IMR-90 (cell line): ENCODE data around the gene SLC37A1. TPM values are rescaled to one million over a fixed set of nuclear protein-coding genes. Genes with fewer than 3 reads are reported as not detected.

Experiments
- ATAC-seq: fragments of 200-7000 bp; cut with Tn5 transposase; 2 replicates; pipeline ENCODE4 v1.9.1; 2020; ENCODE audit warnings: low read depth, mild to moderate bottlenecking, moderate library complexity
- BruUV-seq: library from RNA; stranded (reverse); fragments of 400-500 nt; replicated peaks from 2 replicates; lab custom pipeline; 2021; lab: Mats Ljungman, UMichigan
- CTCF ChIA-PET: fragments of 300-600 bp; formaldehyde crosslinking; extraction: SDS; loops from one replicate; lab custom pipeline; 2021; ENCODE audit warnings: antibody characterized with exemption; lab: Yijun Ruan, JAX
- POLR2A ChIA-PET: fragments of 300-600 bp; sonication (Branson Sonifier 250); formaldehyde crosslinking; loops from one replicate; lab custom pipeline; 2022; ENCODE audit warnings: antibody characterized with exemption; ENCODE audit not compliant: unreplicated experiment; lab: Charles Lee
- DNase-seq: peaks from one replicate; pipeline ENCODE4 v3.0.0; 2013
- H2AFZ ChIP-seq: replicated peaks from 2 replicates; pipeline ENCODE3; 2013; ENCODE audit warnings: low read length, mild to moderate bottlenecking; ENCODE audit not compliant: poor library complexity
- H2AK5ac ChIP-seq: 2 replicates; pipeline ENCODE4 v1.6.1; 2013; ENCODE audit warnings: low read depth, low read length, inconsistent platforms
- H2AK9ac ChIP-seq: replicated peaks from 2 replicates; pipeline ENCODE3; 2013; ENCODE audit warnings: mild to moderate bottlenecking, low read depth, low read length, moderate library complexity; ENCODE audit not compliant: poor library complexity
- H2BK120ac ChIP-seq: 2 replicates; pipeline ENCODE4 v1.6.1; 2013; ENCODE audit warnings: low read depth, low read length, inconsistent platforms
- H2BK15ac ChIP-seq: 3 replicates; pipeline ENCODE4 v1.6.1; 2013; ENCODE audit warnings: low read depth, low read length, inconsistent platforms
- H2BK20ac ChIP-seq: 2 replicates; pipeline ENCODE4 v1.6.1; 2013; ENCODE audit warnings: low read depth, mild to moderate bottlenecking, inconsistent platforms, low read length, moderate library complexity
- H2BK5ac ChIP-seq: 2 replicates; pipeline ENCODE4 v1.6.1; 2013; ENCODE audit warnings: mild to moderate bottlenecking, low read depth, low read length, inconsistent platforms; ENCODE audit not compliant: poor library complexity, severe bottlenecking
- H3K14ac ChIP-seq: replicated peaks from 2 replicates; pipeline ENCODE4 v1.6.1; 2013; ENCODE audit warnings: low read depth, low read length, inconsistent platforms
- H3K18ac ChIP-seq: 2 replicates; pipeline ENCODE4 v1.6.1; 2013; ENCODE audit warnings: low read depth, low read length, control low read depth
- H3K23ac ChIP-seq: 2 replicates; pipeline ENCODE4 v1.6.1; 2013; ENCODE audit warnings: low read depth, low read length, inconsistent platforms
- H3K27ac ChIP-seq: 2 replicates; pipeline ENCODE4 v1.5.1; 2013; ENCODE audit warnings: mild to moderate bottlenecking, control low read depth, low read length; ENCODE audit not compliant: insufficient read depth
- H3K27me3 ChIP-seq: 2 replicates; pipeline ENCODE4 v1.6.1; 2013; ENCODE audit warnings: low read length; ENCODE audit not compliant: control insufficient read depth, insufficient read depth
- H3K36me3 ChIP-seq: 2 replicates; pipeline ENCODE4 v1.6.1; 2013; ENCODE audit warnings: low read length, mixed read lengths; ENCODE audit not compliant: control insufficient read depth, insufficient read depth
- H3K4ac ChIP-seq: 2 replicates; pipeline ENCODE4 v1.6.1; 2013; ENCODE audit warnings: low read depth, low read length, inconsistent platforms
- H3K4me1 ChIP-seq: 2 replicates; pipeline ENCODE4 v1.6.1; 2013; ENCODE audit warnings: low read length, mixed read lengths; ENCODE audit not compliant: control insufficient read depth, insufficient read depth
- H3K4me2 ChIP-seq: 2 replicates; pipeline ENCODE4 v1.6.1; 2013; ENCODE audit warnings: low read depth, mild to moderate bottlenecking, control low read depth, low read length, moderate library complexity
- H3K4me3 ChIP-seq: 2 replicates; pipeline ENCODE4 v1.5.1; 2013; ENCODE audit warnings: low read depth, mild to moderate bottlenecking, control low read depth, low read length, moderate library complexity; ENCODE audit not compliant: insufficient read depth
- H3K56ac ChIP-seq: 2 replicates; pipeline ENCODE4 v1.6.1; 2013; ENCODE audit warnings: low read length, inconsistent platforms; ENCODE audit not compliant: insufficient read depth; ENCODE audit errors: extremely low read depth
- H3K79me1 ChIP-seq, 2 experiments: 2 replicates each; pipeline ENCODE4 v1.6.1; 2013; ENCODE audit warnings: low read length in 2 of 2, inconsistent platforms in 1 of 2, low read depth in 1 of 2
- H3K9ac ChIP-seq: 2 replicates; pipeline ENCODE4 v1.6.1; 2013; ENCODE audit warnings: low read depth, low read length, control low read depth
- H3K9me1 ChIP-seq: 2 replicates; pipeline ENCODE4 v1.6.1; 2013; ENCODE audit warnings: low read length, inconsistent platforms; ENCODE audit not compliant: insufficient read depth
- H3K9me3 ChIP-seq: 2 replicates; pipeline ENCODE4 v1.6.1; 2013; ENCODE audit warnings: low read length; ENCODE audit not compliant: control insufficient read depth, insufficient read depth
- H4K20me1 ChIP-seq: 2 replicates; pipeline ENCODE4 v1.6.1; 2013; ENCODE audit warnings: low read length, inconsistent platforms; ENCODE audit not compliant: insufficient read depth
- H4K5ac ChIP-seq: 2 replicates; pipeline ENCODE4 v1.6.1; 2013; ENCODE audit warnings: mild to moderate bottlenecking, low read depth, low read length, control low read depth
- H4K8ac ChIP-seq, 2 experiments: 2 replicates each; pipeline ENCODE4 v1.6.1; 2013; ENCODE audit warnings: low read depth in 2 of 2, low read length in 2 of 2, control low read depth in 1 of 2, inconsistent platforms in 1 of 2
- H4K91ac ChIP-seq: 2 replicates; pipeline ENCODE4 v1.6.1; 2013; ENCODE audit warnings: low read depth, low read length, inconsistent platforms; ENCODE audit not compliant: insufficient read depth
- BHLHE40 ChIP-seq: fragments of 150-350 bp; IDR thresholded peaks from 2 replicates; pipeline ENCODE4 v1.6.1; 2016; ENCODE audit warnings: mild to moderate bottlenecking, low read depth, low read length
- CEBPB ChIP-seq: IDR thresholded peaks from 2 replicates; pipeline ENCODE4 v1.6.1; 2012; ENCODE audit warnings: low read depth, low read length, improper control_type of control experiment
- CHD1 ChIP-seq: IDR thresholded peaks from 2 replicates; pipeline ENCODE4 v1.6.1; 2012; ENCODE audit warnings: low read depth, low read length, improper control_type of control experiment
- CTCF ChIP-seq: conservative IDR thresholded peaks from 2 replicates; pipeline ENCODE4 v1.5.1; 2012; ENCODE audit warnings: mild to moderate bottlenecking, low read depth, low read length, improper control_type of control experiment
- ELK1 ChIP-seq: fragments of 150-350 bp; IDR thresholded peaks from 2 replicates; pipeline ENCODE4 v1.6.1; 2016; ENCODE audit warnings: low read depth, mild to moderate bottlenecking, low read length, moderate library complexity, borderline replicate concordance
- FOS ChIP-seq: fragments of 150-350 bp; IDR thresholded peaks from 2 replicates; pipeline ENCODE4 v1.6.1; 2016; ENCODE audit warnings: low read depth, low read length
- MAFK ChIP-seq: IDR thresholded peaks from 2 replicates; pipeline ENCODE4 v1.6.1; 2012; ENCODE audit warnings: low read depth, low read length, improper control_type of control experiment
- MXI1 ChIP-seq: IDR thresholded peaks from 2 replicates; pipeline ENCODE4 v1.6.1; 2012; ENCODE audit warnings: low read depth, mild to moderate bottlenecking, low read length, moderate library complexity, borderline replicate concordance
- POLR2A ChIP-seq: IDR thresholded peaks from 2 replicates; pipeline ENCODE4 v1.6.1; 2012; ENCODE audit warnings: mild to moderate bottlenecking, low read depth, low read length
- RAD21 ChIP-seq: IDR thresholded peaks from 2 replicates; pipeline ENCODE4 v1.6.1; 2012; ENCODE audit warnings: low read length, improper control_type of control experiment
- RFX5 ChIP-seq: IDR thresholded peaks from 2 replicates; pipeline ENCODE4 v1.8.0; 2012; ENCODE audit warnings: low read depth, mild to moderate bottlenecking, low read length, moderate library complexity
- SMC3 ChIP-seq: fragments of 150-350 bp; IDR thresholded peaks from 2 replicates; pipeline ENCODE4 v1.6.1; 2016; ENCODE audit warnings: low read depth, mild to moderate bottlenecking, antibody characterized with exemption, low read length, moderate library complexity
- USF2 ChIP-seq: fragments of 150-350 bp; IDR thresholded peaks from 2 replicates; pipeline ENCODE4 v1.6.1; 2017; ENCODE audit warnings: mild to moderate bottlenecking, antibody characterized with exemption, low read length, low read depth
- WGBS, 2 experiments: methylation state at CpG; one replicate each; pipeline versions ENCODE4 v1.1.5 to v1.1.7; 2013; ENCODE audit warnings: missing lambda C conversion rate in 2 of 2; ENCODE audit not compliant: insufficient read length in 1 of 2; ENCODE audit errors: extremely low coverage in 2 of 2; 5-methylcytosine and 5-hydroxymethylcytosine counted together
- dilution Hi-C: fragments of 300-500 bp; cut with HindIII; formaldehyde crosslinking; loops from one replicate; pipeline ENCODE4 v1.14.3; 2018; ENCODE audit warnings: low sequenced_read_pairs; ENCODE audit not compliant: unreplicated experiment
- in situ Hi-C: fragments of 300-500 bp; cut with MboI; formaldehyde crosslinking; loops from 3 replicates; pipeline ENCODE4 v1.14.3; 2019; ENCODE audit warnings: low sequenced_read_pairs, inconsistent platforms, mixed read lengths
- intact Hi-C: fragments of 100-400 bp; cut with micrococcal nuclease; formaldehyde crosslinking; loops from 2 replicates; pipeline ENCODE4 v1.10.0; 2022
- polyA plus RNA-seq, 3 experiments: library from polyadenylated mRNA; depleted of rRNA; stranded (reverse); fragments of >200 nt; gene quantifications; 2 replicates each; pipeline ENCODE4 v1.2.3, GENCODE V29; 2012; ENCODE audit warnings: low replicate concordance in 1 of 3
- total RNA-seq: library from RNA; depleted of rRNA; stranded (reverse); fragments of >200 nt; gene quantifications from 2 replicates; pipeline ENCODE4 v1.2.3, GENCODE V29; 2012

Gene SLC37A1
- total and polyA plus RNA-seq, 2 of the 4 experiments (the other 2 are of a cell fraction), result 0.36 to 0.48 TPM

GRCh38 chr21:42527127-42527488 is 13.5 kb downstream of the SLC37A1 start:
- TF ChIP-seq MAFK (no peak), CTCF (no peak), ELK1 (no peak), SMC3 (no peak), CHD1 (no peak), MXI1 (no peak), POLR2A (no peak), FOS (no peak), RFX5 (no peak), RAD21 (no peak), USF2 (no peak), CEBPB (no peak), BHLHE40 (no peak)
- BruUV-seq, result no TSS peak
- no peak overlapping the region for H3K4me2 ChIP-seq
- no peak overlapping the region for H3K9ac ChIP-seq
- no peak overlapping the region for H2BK20ac ChIP-seq
- no peak overlapping the region for H2BK15ac ChIP-seq
- no peaks in the 10 kb centered on the region for H3K9me1 ChIP-seq
- CTCF ChIA-PET, result no interaction called here
- no peak overlapping the region for H3K56ac ChIP-seq
- no peak overlapping the region for H3K4ac ChIP-seq
- H3K27ac ChIP-seq, result no peak overlapping the region
- DNase-seq (no peak), ATAC-seq (no peak)
- H3K4me1 ChIP-seq, result peaks cover 5% of the 10 kb centered on the region; the same call in 1 of the 2 replicates
- no peak overlapping the region for H3K23ac ChIP-seq
- no peak overlapping the region for H3K14ac ChIP-seq
- no peak overlapping the region for H3K18ac ChIP-seq
- no peak overlapping the region for H2AK9ac ChIP-seq
- no peaks in the 10 kb centered on the region; the same call in 1 of the 2 replicates for H4K20me1 ChIP-seq
- H3K4me3 ChIP-seq, result no peak overlapping the region
- no peak overlapping the region for H2BK120ac ChIP-seq
- intact Hi-C loops, result no loop called here
- POLR2A ChIA-PET, result no interaction called here
- no peak overlapping the region for H4K5ac ChIP-seq
- no peaks in the 10 kb centered on the region for H3K79me1 ChIP-seq
- in situ Hi-C loops, result no loop called here
- no peak overlapping the region for H4K91ac ChIP-seq
- H3K27me3 ChIP-seq, result peaks cover 19% of the 10 kb centered on the region; the same call in 1 of the 2 replicates
- H3K9me3 ChIP-seq, result no peaks in the 10 kb centered on the region
- no peak overlapping the region for H2AK5ac ChIP-seq
- 84% methylated on average over 3 of the region's 8 CpGs; no CpG with 5 or more reads in 1 of the 2 experiments for WGBS, 2 experiments
- no peak overlapping the region for H2AFZ ChIP-seq
- no peak overlapping the region for H2BK5ac ChIP-seq
- no peak overlapping the region for H4K8ac ChIP-seq
- H3K36me3 ChIP-seq, result no peaks in the 10 kb centered on the region
- dilution Hi-C loops, result no loop called here
